Measurements from ENCODE around the gene PNMA6A. TPM values are rescaled to one million over a fixed set of nuclear protein-coding genes. Genes with fewer than 3 reads are reported as not detected.

Gene PNMA6A
- total RNA-seq, 1 experiment from 2014 or later: 7.4 TPM

GRCh38 chrX:153060095-153060445 lies 12.2 kb upstream of the PNMA6A start:
- H3K4me3 ChIP-seq (ENCODE audit: low read depth in 2 of 2, low read length in 2 of 2): no peak overlapping the region
- ATAC-seq: no peak
- H3K27me3 ChIP-seq (ENCODE audit: control insufficient read depth, insufficient read depth, low read length): peaks cover 6% of the 10 kb centered on the region
- intact Hi-C loops (cut with micrococcal nuclease; ENCODE audit: unreplicated experiment) (no loop called here), in situ Hi-C loops (cut with HindIII; ENCODE audit: low pct_unique_long_range_greater_than_20kb, low sequenced_read_pairs) (no loop called here)
- DNase-seq (ENCODE audit: low read depth, low spot score): no peak
- no peaks in the 10 kb centered on the region for H3K9me3 ChIP-seq (ENCODE audit: control insufficient read depth, insufficient read depth, low read depth, low read length)
- TF ChIP-seq CTCF (IDR thresholded peaks at IDR 0.05) (no peak), TCF7L2 (IDR thresholded peaks at IDR 0.05; ENCODE audit: low read depth, low read length) (no peak), POLR2AphosphoS5 (IDR thresholded peaks at IDR 0.05; ENCODE audit: low read depth, low read length) (no peak), REST (IDR thresholded peaks at IDR 0.05; ENCODE audit: insufficient read depth in 1 of 2, low read depth in 2 of 2, low read length in 1 of 2) (no peak), SIN3A (IDR thresholded peaks at IDR 0.05; ENCODE audit: borderline replicate concordance, insufficient read depth, low read depth, low read length) (no peak)
- no peaks in the 10 kb centered on the region for H3K36me3 ChIP-seq (ENCODE audit: control insufficient read depth, insufficient read depth, low read length)
- no TSS peak for BruUV-seq (replicated peaks)
- CTCF ChIA-PET: no interaction called here
- POLR2A ChIA-PET: no interaction called here
- H3K4me1 ChIP-seq (ENCODE audit: control insufficient read depth, insufficient read depth, low read length): no peaks in the 10 kb centered on the region
- H3K27ac ChIP-seq (ENCODE audit: low read length): no peak overlapping the region

- TF ChIP-seq CTCF (IDR thresholded peaks at IDR 0.05): no peak
- TF ChIP-seq POLR2AphosphoS5 (IDR thresholded peaks at IDR 0.05; ENCODE audit: low read depth, low read length): no peak
- TF ChIP-seq SIN3A (IDR thresholded peaks at IDR 0.05; ENCODE audit: borderline replicate concordance, insufficient read depth, low read depth, low read length): no peak
- TF ChIP-seq TCF7L2 (IDR thresholded peaks at IDR 0.05; ENCODE audit: low read depth, low read length): no peak
- TF ChIP-seq REST (IDR thresholded peaks at IDR 0.05; ENCODE audit: insufficient read depth in 1 of 2, low read depth in 2 of 2, low read length in 1 of 2): no peak
- Histone ChIP-seq H3K4me1 (ENCODE audit: control insufficient read depth, insufficient read depth, low read length) (no peaks in the 10 kb centered on the region), H3K27ac (ENCODE audit: low read length) (no peak overlapping the region), H3K36me3 (ENCODE audit: control insufficient read depth, insufficient read depth, low read length) (no peaks in the 10 kb centered on the region), H3K4me3 (ENCODE audit: low read depth in 2 of 2, low read length in 2 of 2) (no peak overlapping the region), H3K9me3 (ENCODE audit: control insufficient read depth, insufficient read depth, low read depth, low read length) (no peaks in the 10 kb centered on the region), H3K27me3 (ENCODE audit: control insufficient read depth, insufficient read depth, low read length) (peaks cover 4% of the 10 kb centered on the region)
- CTCF ChIA-PET: interaction anchor here (0.6 kb wide), 1 partner anchor 344 kb away, joined by 3 read pairs; no protein-coding TSS in a partner anchor
- ATAC-seq (no peak), DNase-seq (ENCODE audit: low read depth, low spot score) (no peak)
- POLR2A ChIA-PET: no interaction called here
- no TSS peak for BruUV-seq (replicated peaks)
- intact Hi-C loops (cut with micrococcal nuclease; ENCODE audit: unreplicated experiment): no loop called here
- in situ Hi-C loops (cut with HindIII; ENCODE audit: low pct_unique_long_range_greater_than_20kb, low sequenced_read_pairs): no loop called here
These were observed 10.5 kb upstream of the PNMA6A start for GRCh38 chrX:153061732-153062131.
